ENCODE data around the gene ATP5PD. TPM values are rescaled to one million over a fixed set of nuclear protein-coding genes. Genes with fewer than 3 reads are reported as not detected.
"Not testable (repeated sequence)": the region's sequence is repeated elsewhere in the genome, so short reads cannot be mapped to it uniquely, and the experiment has no call there.

Gene ATP5PD
- total and polyA plus RNA-seq, 2 of the 8 experiments (the other 6 are each of a cell fraction or from before 2014, with no cell fraction given) = 335 to 407 TPM

DNA sequence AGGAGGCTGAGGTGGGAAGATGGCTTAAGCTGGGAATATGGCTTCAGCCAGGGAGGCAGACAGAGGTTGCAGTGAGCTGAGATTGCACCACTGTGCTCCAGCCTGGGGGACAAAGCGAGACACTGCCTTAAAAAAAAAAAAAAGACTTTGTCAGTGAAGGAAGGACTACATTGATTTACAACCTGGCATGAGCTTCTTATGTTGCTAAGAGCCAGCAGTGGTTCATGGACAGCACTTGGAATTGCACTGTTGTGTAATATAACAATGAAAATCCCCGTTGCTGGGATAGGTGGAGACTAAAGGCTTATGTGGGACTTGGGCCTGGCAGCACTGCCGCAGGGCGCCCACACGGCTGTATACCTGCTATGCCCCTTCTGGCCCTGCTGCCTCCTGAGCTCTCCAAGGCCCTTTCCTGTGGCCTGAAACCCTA lies 26.9 kb upstream of the ATP5PD start (continued):
- TF ChIP-seq CBX5 (IDR thresholded peaks at IDR 0.05; ENCODE audit: low read depth, low read length) = no peak
- no peak for TF ChIP-seq YY1 (IDR thresholded peaks at IDR 0.05; ENCODE audit: low read depth, low read length)
- TF ChIP-seq, protein P1, sequence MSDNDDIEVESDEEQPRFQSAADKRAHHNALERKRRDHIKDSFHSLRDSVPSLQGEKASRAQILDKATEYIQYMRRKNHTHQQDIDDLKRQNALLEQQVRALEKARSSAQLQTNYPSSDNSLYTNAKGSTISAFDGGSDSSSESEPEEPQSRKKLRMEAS (IDR thresholded peaks at IDR 0.05) = no peak
- no peak for TF ChIP-seq EZH2 (IDR thresholded peaks at IDR 0.05; ENCODE audit: low read depth, low read length, severe bottlenecking)
- no peak for TF ChIP-seq SRF (IDR thresholded peaks at IDR 0.05; ENCODE audit: low read depth, low read length)
- no peak for TF ChIP-seq ASH2L (IDR thresholded peaks at IDR 0.05; ENCODE audit: low read length)

- H3K79me1 ChIP-seq (ENCODE audit: low read depth, low read length); FAIRE-seq; H2AFZ ChIP-seq (ENCODE audit: low read length); H3K4me2 ChIP-seq (ENCODE audit: insufficient read depth in 1 of 2, low read depth in 2 of 2, low read length in 2 of 2); H3K9ac ChIP-seq (replicated peaks in 1 of 4; ENCODE audit: extremely low read depth in 1 of 4, low read depth in 3 of 4, low read length in 3 of 4); H2BK20ac ChIP-seq (ENCODE audit: low read length); H3K4me1 ChIP-seq (replicated peaks in 1 of 4; ENCODE audit: control insufficient read depth in 3 of 4, insufficient read depth in 4 of 4, low read length in 3 of 4); H3K27me3 ChIP-seq (replicated peaks in 1 of 4; ENCODE audit: control insufficient read depth in 3 of 4, extremely low read depth in 1 of 4, insufficient read depth in 3 of 4, low read length in 3 of 4); H3K9me3 ChIP-seq (ENCODE audit: insufficient read depth in 2 of 2, low read depth in 1 of 2, low read length in 1 of 2); H4K5ac ChIP-seq (ENCODE audit: insufficient read length, low read depth, low read length); H3K79me2 ChIP-seq (ENCODE audit: control insufficient read depth in 1 of 2, insufficient read depth in 2 of 2, low read length in 2 of 2); H4K91ac ChIP-seq (replicated peaks; ENCODE audit: insufficient read length, low read length); H2BK5ac ChIP-seq (ENCODE audit: low read depth, low read length); H2AK5ac ChIP-seq (ENCODE audit: low read depth, low read length); H3K27ac ChIP-seq (ENCODE audit: low read depth, low read length); H3K23me2 ChIP-seq (ENCODE audit: low read depth, low read length); H2BK15ac ChIP-seq (ENCODE audit: low read length); H2BK12ac ChIP-seq (ENCODE audit: low read depth, low read length); H3K4ac ChIP-seq (replicated peaks; ENCODE audit: insufficient read length, low read depth, low read length); H3K18ac ChIP-seq (ENCODE audit: extremely low read depth, low read length); H3K4me3 ChIP-seq (ENCODE audit: extremely low read depth in 1 of 4, insufficient read depth in 2 of 4, low read depth in 3 of 4, low read length in 4 of 4); H3K14ac ChIP-seq (ENCODE audit: insufficient read length); H3K23ac ChIP-seq (ENCODE audit: insufficient read length); DNase-seq (ENCODE audit: low read depth in 1 of 2, low spot score in 2 of 2); H4K8ac ChIP-seq (ENCODE audit: extremely low read depth, insufficient read depth, low read length); H4K20me1 ChIP-seq (replicated peaks in 1 of 2; ENCODE audit: control insufficient read depth in 1 of 2, insufficient read depth in 2 of 2, low read length in 2 of 2); H3K36me3 ChIP-seq (ENCODE audit: control insufficient read depth in 2 of 4, insufficient read depth in 4 of 4, low read length in 3 of 4); H2BK120ac ChIP-seq (replicated peaks; ENCODE audit: low read depth, low read length); H3K56ac ChIP-seq (replicated peaks; ENCODE audit: insufficient read length, low read depth, low read length): not testable (repeated sequence)
- 96% methylated on average over 5 of the region's 5 CpGs; no CpG with 5 or more reads in 1 of the 2 experiments for WGBS, 2 experiments (ENCODE audit: extremely low coverage in 1 of 2, insufficient coverage in 1 of 2, insufficient read length in 1 of 2, insufficient replicate concordance in 2 of 2, low coverage in 1 of 2, low lambda C conversion rate in 2 of 2, missing lambda C conversion rate in 1 of 2)
- ChIA-PET POLR2A (ENCODE audit: partially characterized antibody) (interaction anchor here (0.7 to 2.0 kb wide), 3 partner anchors 16 to 305 kb away, joined by 3 to 6 read pairs (median 5); no protein-coding TSS in a partner anchor), CTCF (ENCODE audit: partially characterized antibody) (interaction anchor here (0.6 to 7.3 kb wide), 11 partner anchors 9 to 209 kb away, joined by 3 to 64 read pairs (median 5); partner anchors contain the start of gene SLC16A5)
Measured at GRCh38 chr17:75072909-75073308, 26.1 kb upstream of the ATP5PD start.
